Duodenal mucosa (tissue), 2 donors: ENCODE data around the gene VAV2.

Source experiments
- H3K27ac ChIP-seq: one replicate; pipeline ENCODE4 v1.7.0; 2013; ENCODE audit warnings: low read depth, low read length
- H3K27me3 ChIP-seq, 2 donors: one replicate each; pipeline ENCODE4 v1.7.0; 2013; ENCODE audit warnings: low read length in 2 of 2, control low read depth in 1 of 2; ENCODE audit not compliant: insufficient read depth in 2 of 2, control insufficient read depth in 1 of 2
- H3K36me3 ChIP-seq, 2 donors: one replicate each; pipeline ENCODE4 v1.7.0; 2013; ENCODE audit warnings: low read length in 2 of 2, control low read depth in 1 of 2; ENCODE audit not compliant: insufficient read depth in 2 of 2, control insufficient read depth in 1 of 2
- H3K4me1 ChIP-seq, 2 donors: one replicate each; pipeline ENCODE4 v1.7.0; 2013; ENCODE audit warnings: low read length in 2 of 2, control low read depth in 1 of 2; ENCODE audit not compliant: insufficient read depth in 2 of 2, control insufficient read depth in 1 of 2
- H3K4me3 ChIP-seq, 2 donors: one replicate each; pipeline ENCODE4 v1.7.0; 2013; ENCODE audit warnings: low read length in 2 of 2, low read depth in 1 of 2
- H3K9ac ChIP-seq, 2 donors: one replicate each; pipeline ENCODE4 v1.7.0; 2013; ENCODE audit warnings: low read length in 2 of 2, low read depth in 1 of 2
- H3K9me3 ChIP-seq, 2 donors: one replicate each; pipeline ENCODE4 v1.7.0; 2013; ENCODE audit warnings: low read length in 2 of 2, control low read depth in 1 of 2; ENCODE audit not compliant: control insufficient read depth in 1 of 2

Gene VAV2

DNA sequence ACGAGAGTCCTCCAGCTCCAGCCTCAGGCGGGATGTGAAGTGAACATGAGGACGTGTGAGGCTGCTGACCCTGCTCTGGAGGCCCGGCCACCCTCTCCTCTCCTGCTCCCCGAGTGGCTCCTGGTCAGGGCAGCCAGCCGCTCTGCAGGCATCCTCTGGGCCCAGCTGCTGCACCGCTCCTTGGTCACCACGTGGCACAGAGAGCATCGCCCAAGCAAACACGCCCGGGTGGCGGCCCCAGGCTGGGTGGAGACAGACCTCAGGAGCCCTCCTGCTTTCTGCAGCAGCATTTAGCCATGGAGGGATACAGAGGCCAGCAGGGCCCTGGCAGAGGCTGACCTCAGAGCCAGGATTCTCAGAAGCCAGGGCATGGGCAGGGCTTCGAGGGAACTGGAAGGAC is 184.3 kb downstream of the VAV2 start:
- Histone ChIP-seq H3K9ac (no peak overlapping the region), H3K9me3 (no peaks in the 10 kb centered on the region), H3K36me3 (peaks cover 14 to 52% of the 10 kb centered on the region in 2 donors), H3K4me1 (peaks cover 0 to under 1% of the 10 kb centered on the region in 2 donors), H3K4me3 (no peak overlapping the region), H3K27ac (no peak overlapping the region), H3K27me3 (no peaks in the 10 kb centered on the region)

DNA sequence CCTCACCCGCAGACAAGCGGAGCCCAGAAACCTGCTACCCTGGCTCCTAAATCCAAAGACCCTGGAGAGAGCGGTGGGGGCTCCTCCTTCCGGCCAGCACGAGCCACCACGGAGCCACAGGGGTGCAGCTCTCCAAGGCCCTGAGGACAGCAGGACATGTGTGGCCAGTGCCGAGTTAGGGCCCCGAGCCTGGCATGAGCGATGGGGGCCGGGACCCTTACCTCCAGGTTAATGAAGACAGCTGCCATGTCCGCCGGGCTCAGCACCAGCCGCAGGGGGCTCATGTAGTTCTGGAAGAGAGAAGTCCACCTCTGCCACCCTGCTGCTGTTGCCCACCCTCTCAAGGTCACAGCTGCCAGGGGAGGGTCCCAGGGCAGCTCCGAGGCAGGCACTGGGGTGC is 185.1 kb downstream of the VAV2 start:
- peaks cover 0 to 3% of the 10 kb centered on the region in 2 donors for H3K4me1 ChIP-seq
- no peak overlapping the region for H3K9ac ChIP-seq
- no peak overlapping the region for H3K27ac ChIP-seq
- H3K4me3 ChIP-seq = no peak overlapping the region
- no peaks in the 10 kb centered on the region for H3K27me3 ChIP-seq
- H3K36me3 ChIP-seq = peaks cover 14 to 53% of the 10 kb centered on the region in 2 donors
- no peaks in the 10 kb centered on the region for H3K9me3 ChIP-seq

DNA sequence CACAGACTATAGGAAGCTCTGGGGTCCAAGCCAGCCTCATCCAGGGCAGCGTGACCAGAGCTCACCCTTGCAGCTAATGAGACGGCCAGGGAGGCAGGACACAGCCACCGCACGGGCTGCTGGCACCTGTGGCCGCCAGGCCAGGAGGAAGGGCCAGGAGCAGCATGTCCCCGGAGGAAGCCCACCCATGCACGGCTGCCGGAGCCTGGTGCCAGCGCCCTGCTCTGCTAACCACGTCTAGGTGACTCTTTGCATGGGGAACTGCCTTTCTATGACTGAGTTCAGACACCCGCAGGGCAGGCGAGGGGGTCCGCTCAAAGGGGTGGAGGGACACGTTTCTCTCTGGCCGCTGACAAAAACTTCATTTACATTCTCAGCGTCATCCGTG is 185.5 kb downstream of the VAV2 start:
- Histone ChIP-seq H3K36me3 (peaks cover 14 to 55% of the 10 kb centered on the region in 2 donors), H3K9ac (no peak overlapping the region), H3K4me3 (no peak overlapping the region), H3K27ac (no peak overlapping the region), H3K4me1 (peaks cover 0 to 3% of the 10 kb centered on the region in 2 donors), H3K27me3 (no peaks in the 10 kb centered on the region), H3K9me3 (no peaks in the 10 kb centered on the region)

DNA sequence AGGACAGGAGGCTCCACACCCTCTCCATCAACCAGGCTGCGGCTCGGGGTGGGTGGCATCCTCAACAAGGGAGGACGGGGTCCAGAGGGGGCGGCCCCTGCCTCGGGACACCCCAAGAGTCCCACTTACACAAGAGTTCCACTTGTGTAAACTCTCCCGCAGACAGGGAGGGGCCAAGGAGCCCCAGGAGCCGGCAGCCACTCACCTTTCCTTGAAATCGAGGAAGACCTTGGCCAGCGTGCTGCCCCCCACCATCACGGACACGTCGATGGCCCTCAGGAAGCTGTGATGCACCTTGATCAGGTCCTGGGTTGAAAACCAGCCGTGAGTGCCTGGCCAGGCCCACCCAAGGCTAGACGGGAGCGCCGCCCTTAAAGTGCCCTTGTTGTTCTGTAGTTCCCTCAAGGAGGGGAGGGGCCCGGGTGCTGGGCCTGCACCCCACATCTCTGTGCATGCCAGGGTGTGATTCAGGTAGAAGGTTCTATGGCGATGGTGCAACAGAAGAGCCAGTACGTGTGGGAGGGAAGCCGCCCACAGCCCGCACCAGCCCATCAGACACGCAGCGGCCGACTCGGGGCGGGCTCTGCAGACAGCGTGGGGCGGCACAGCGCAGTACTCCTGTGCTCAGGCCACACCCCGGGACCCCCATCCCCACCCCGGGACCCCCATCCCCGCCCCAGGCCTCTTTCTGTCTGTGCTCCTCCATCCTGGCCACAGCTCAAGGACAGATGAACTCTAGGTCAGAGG is 186.1 kb downstream of the VAV2 start:
- Histone ChIP-seq H3K36me3 (peaks cover 14 to 60% of the 10 kb centered on the region in 2 donors), H3K4me3 (no peak overlapping the region), H3K9me3 (no peaks in the 10 kb centered on the region), H3K27me3 (no peaks in the 10 kb centered on the region), H3K4me1 (peaks cover 0 to 3% of the 10 kb centered on the region in 2 donors), H3K9ac (no peak overlapping the region), H3K27ac (no peak overlapping the region)

DNA sequence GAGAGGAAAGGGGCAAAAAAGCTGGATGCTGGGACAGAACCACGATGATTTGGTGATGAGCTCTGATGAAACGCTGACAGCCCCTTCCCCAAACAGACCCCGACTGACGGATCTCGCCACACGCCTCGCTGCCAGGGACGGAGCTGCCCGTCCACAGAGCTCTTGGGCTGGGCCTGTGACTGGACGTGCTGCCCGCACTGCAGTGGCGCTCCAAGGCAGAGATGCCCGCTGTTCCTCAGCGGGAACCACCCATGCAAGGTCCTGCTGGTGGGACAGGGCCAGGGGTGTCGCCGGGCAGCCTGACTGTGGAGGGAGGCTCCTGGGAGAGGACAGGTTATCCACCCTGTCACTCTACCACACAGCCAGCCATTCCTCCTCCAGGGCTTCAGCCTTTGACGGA is 187.9 kb downstream of the VAV2 start:
- Histone ChIP-seq H3K27me3 (no peaks in the 10 kb centered on the region), H3K27ac (no peak overlapping the region), H3K4me3 (no peak overlapping the region), H3K4me1 (peaks cover 0 to 3% of the 10 kb centered on the region in 2 donors), H3K9me3 (no peaks in the 10 kb centered on the region), H3K36me3 (peaks cover 2 to 55% of the 10 kb centered on the region in 2 donors), H3K9ac (no peak overlapping the region)

DNA sequence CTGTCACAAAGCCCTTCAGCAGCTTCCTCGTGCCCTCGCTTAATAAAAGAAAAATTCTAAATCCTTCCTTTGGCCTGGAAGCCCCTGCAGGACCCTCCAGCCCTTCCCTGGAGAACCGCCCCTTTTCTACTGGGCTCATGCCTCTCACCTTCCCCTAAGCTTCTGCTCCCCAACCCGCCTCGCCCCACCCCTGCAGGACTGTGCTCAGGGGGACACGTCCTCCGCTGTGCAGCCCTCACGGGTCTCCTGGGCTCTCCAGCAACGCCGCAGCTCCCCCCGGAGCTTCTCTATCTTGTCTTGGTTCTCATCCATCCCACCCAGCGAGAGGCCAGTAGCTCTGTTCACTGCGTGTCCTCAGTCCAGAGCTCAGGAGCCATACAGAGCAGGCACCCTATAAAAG is 188.4 kb downstream of the VAV2 start:
- Histone ChIP-seq H3K36me3 (peaks cover 0 to 53% of the 10 kb centered on the region in 2 donors), H3K9ac (no peak overlapping the region), H3K4me1 (peaks cover 0 to 3% of the 10 kb centered on the region in 2 donors), H3K9me3 (no peaks in the 10 kb centered on the region), H3K27ac (no peak overlapping the region), H3K4me3 (no peak overlapping the region), H3K27me3 (no peaks in the 10 kb centered on the region)

DNA sequence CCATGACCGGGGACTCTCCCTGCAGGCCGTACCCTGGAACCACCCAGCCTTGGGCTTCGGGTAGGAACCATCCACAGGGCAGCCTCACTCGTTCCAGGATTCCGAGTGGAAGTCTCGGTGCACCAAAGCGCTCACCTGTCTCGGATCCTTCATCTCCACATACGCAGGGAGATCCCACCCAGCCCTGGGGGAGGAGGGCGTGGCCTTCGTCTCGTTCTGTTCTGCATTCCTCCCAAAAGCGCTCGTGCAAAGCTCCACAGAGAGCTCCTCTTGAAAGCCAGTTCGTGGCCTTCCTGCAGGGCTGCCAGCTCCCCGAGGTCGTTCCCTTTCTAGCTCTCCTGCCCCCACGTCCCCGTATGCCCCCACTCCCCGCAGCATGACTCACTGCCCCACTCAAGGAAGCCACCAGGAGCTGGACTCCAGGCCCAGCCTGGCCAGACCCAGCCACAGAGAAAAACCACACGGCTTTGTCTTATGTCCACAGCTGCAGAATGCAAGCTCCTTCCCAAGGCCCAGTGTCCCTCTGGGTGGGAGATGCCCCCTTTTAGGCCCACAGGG is 189.0 kb downstream of the VAV2 start:
- no peak overlapping the region for H3K9ac ChIP-seq
- no peaks in the 10 kb centered on the region for H3K27me3 ChIP-seq
- peaks cover 0 to 3% of the 10 kb centered on the region in 2 donors for H3K4me1 ChIP-seq
- H3K36me3 ChIP-seq = peaks cover 0 to 51% of the 10 kb centered on the region in 2 donors
- no peaks in the 10 kb centered on the region for H3K9me3 ChIP-seq
- H3K27ac ChIP-seq = no peak overlapping the region
- H3K4me3 ChIP-seq = no peak overlapping the region

DNA sequence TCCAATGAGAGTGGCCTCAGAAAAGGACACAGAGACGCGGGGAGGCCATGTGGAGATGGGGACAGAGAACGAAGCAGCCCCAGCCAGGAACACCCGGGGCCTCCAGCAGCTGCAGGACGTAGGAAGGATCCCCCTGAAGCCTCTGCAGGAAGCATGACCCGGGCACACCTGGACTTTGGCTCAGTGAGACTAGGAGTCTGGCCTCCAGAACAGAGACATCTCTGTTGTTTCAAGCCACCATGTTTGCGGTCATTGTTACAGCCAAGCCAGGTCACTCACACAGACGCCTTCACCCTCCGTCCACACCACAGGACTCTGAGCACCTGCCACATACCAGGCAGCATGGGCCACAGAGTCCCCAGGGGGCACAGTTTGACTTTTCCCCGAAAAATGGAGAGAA is 190.4 kb downstream of the VAV2 start:
- H3K4me1 ChIP-seq = peaks cover 0 to 3% of the 10 kb centered on the region in 2 donors
- no peak overlapping the region for H3K27ac ChIP-seq
- no peak overlapping the region for H3K9ac ChIP-seq
- H3K27me3 ChIP-seq = no peaks in the 10 kb centered on the region
- no peak overlapping the region for H3K4me3 ChIP-seq
- peaks cover 0 to 40% of the 10 kb centered on the region in 2 donors for H3K36me3 ChIP-seq
- no peaks in the 10 kb centered on the region for H3K9me3 ChIP-seq

DNA sequence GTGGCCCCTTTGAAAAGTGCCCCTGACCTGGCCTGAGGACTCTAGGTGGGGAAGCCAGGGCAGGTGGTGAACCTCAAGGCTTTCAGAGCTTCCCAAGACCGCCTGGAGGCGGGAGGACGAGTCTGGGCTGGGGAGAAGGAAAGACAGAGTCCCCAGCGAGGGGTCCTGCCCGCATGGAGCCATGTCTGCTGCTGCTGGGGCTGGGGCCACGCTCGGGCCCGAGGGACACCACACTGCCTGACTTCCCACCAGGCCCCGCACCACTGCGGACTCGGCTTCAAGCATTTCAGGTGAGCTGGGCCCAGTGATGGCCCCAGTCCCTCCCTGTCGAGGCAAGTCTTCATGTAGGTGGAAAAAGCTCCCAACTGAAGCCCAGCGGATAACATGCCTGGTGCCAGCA is 191.9 kb downstream of the VAV2 start:
- Histone ChIP-seq H3K4me1 (peaks cover 0 to 3% of the 10 kb centered on the region in 2 donors), H3K9ac (no peak overlapping the region)

DNA sequence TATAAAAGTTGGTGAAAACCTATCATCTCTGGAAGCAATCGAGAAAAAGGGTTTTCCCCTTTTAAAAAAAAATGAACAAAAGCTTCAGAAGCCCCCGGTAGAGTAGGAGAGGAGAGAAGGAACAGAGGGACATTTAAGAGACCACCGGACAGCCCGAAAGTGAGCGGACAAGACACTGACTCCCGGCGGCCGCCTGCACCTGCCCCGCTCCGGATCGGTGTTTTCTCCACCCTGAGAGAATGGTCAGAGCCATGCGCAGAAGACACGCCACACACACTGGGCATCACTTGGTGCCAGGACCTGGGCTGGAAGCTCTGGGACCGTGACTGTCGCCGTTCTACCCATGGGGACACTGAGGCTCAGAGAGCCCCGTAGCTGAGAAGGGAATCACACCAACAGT is 192.4 kb downstream of the VAV2 start:
- Histone ChIP-seq H3K9me3 (no peaks in the 10 kb centered on the region), H3K9ac (no peak overlapping the region), H3K36me3 (peaks cover 6 to 41% of the 10 kb centered on the region in 2 donors), H3K4me1 (peaks cover 0 to 3% of the 10 kb centered on the region in 2 donors), H3K4me3 (no peak overlapping the region), H3K27ac (no peak overlapping the region), H3K27me3 (no peaks in the 10 kb centered on the region)

More for the DNA sequence above, 191.9 kb downstream of the VAV2 start:
- Histone ChIP-seq H3K36me3 (peaks cover 6 to 36% of the 10 kb centered on the region in 2 donors), H3K27me3 (no peaks in the 10 kb centered on the region), H3K9me3 (no peaks in the 10 kb centered on the region), H3K27ac (no peak overlapping the region), H3K4me3 (no peak overlapping the region)
